ENCODE measurements around the gene ARHGAP19. TPM values are rescaled to one million over a fixed set of nuclear protein-coding genes. Genes with fewer than 3 reads are reported as not detected.

ARHGAP19 gene
- total RNA-seq, 1 experiment from 2014 or later = 33.2 TPM

GRCh38 chr10:97327348-97328294 is 35.2 kb upstream of the ARHGAP19 start:
- peak overlapping the region in 1 of 2 experiments; percentile 24; a peak in 1 of 5 replicates for H3K4me3 Mint-ChIP-seq
- H3K27ac ChIP-seq (ENCODE audit: insufficient read length, low read depth, low read length) = peak overlapping the region; percentile 58

More at GRCh38 chr10:97327348-97328294, 35.2 kb upstream of the ARHGAP19 start:
- Histone ChIP-seq H3K56ac (ENCODE audit: insufficient read length, low read depth, low read length) (no peak overlapping the region), H4K5ac (ENCODE audit: insufficient read length, low read depth, low read length) (no peak overlapping the region), H2BK5ac (ENCODE audit: insufficient read length, low read length) (no peak overlapping the region), H4K20me1 (ENCODE audit: control insufficient read depth, insufficient read depth, insufficient read length) (no peaks in the 10 kb centered on the region), H3K4ac (ENCODE audit: low read depth, low read length) (no peak overlapping the region), H2BK20ac (ENCODE audit: low read depth, low read length, poor library complexity, severe bottlenecking) (no peak overlapping the region), H3K4me1 (ENCODE audit: insufficient read depth, low read length) (peaks cover 12% of the 10 kb centered on the region), H3K14ac (ENCODE audit: insufficient read depth, low read length) (0 out of 2 replicates have a peak overlapping the region, but pooled peaks have one; percentile 50), H2AFZ (ENCODE audit: low read length) (no peak overlapping the region), H3K23me2 (ENCODE audit: insufficient read length, low read depth, low read length, poor library complexity, severe bottlenecking) (peaks cover 10% of the 10 kb centered on the region), H2AK5ac (ENCODE audit: insufficient read length, low read length) (no peak overlapping the region), H3K27me3 (ENCODE audit: insufficient read depth, low read length) (no peaks in the 10 kb centered on the region), H3K79me2 (ENCODE audit: insufficient read depth, low read length) (peaks cover 8% of the 10 kb centered on the region; the same call in 1 of the 2 replicates), H3K9me3 (ENCODE audit: control insufficient read depth, low read depth, low read length) (no peaks in the 10 kb centered on the region), H3K23ac (ENCODE audit: insufficient read length, low read depth, low read length) (no peak overlapping the region), H2BK15ac (ENCODE audit: low read depth, low read length) (no peak overlapping the region), H3K9ac (ENCODE audit: extremely low read depth, insufficient read length, low read length) (no peak overlapping the region), H3K4me2 (ENCODE audit: insufficient read depth, insufficient read length, low read length) (no peak overlapping the region), H3K18ac (ENCODE audit: insufficient read length, low read depth, low read length) (no peak overlapping the region), H2BK12ac (ENCODE audit: insufficient read length, low read depth, low read length) (no peak overlapping the region), H4K8ac (replicated peaks; ENCODE audit: insufficient read length, low read depth, low read length) (no peak overlapping the region), H2BK120ac (ENCODE audit: low read depth, low read length, poor library complexity, severe bottlenecking) (no peak overlapping the region), H3K79me1 (ENCODE audit: insufficient read depth, low read depth, low read length, poor library complexity, severe bottlenecking) (peaks cover 4% of the 10 kb centered on the region), H4K91ac (ENCODE audit: insufficient read length, low read depth, low read length) (no peak overlapping the region), H3T11ph (ENCODE audit: low read length) (no peak overlapping the region)
- TF ChIP-seq CTCF (conservative IDR thresholded peaks at IDR 0.05) = no peak
- no peaks in the 10 kb centered on the region for H3K27me3 Mint-ChIP-seq (ENCODE audit: low read depth)
- H3K9me3 Mint-ChIP-seq = no peaks in the 10 kb centered on the region; a peak in 1 of 5 replicates
- WGBS (ENCODE audit: extremely low coverage, insufficient read length, low lambda C conversion rate) = no CpG with 5 or more reads among the region's 7 CpGs
- peaks cover 53 to 57% of the 10 kb centered on the region in 2 experiments for H3K4me1 Mint-ChIP-seq
- H3K36me3 Mint-ChIP-seq (ENCODE audit: insufficient read depth in 1 of 3, low read depth in 3 of 3) = peaks cover 17 to 50% (median 38%) of the 10 kb centered on the region in 3 experiments
- H3K27ac Mint-ChIP-seq = peak overlapping the region; percentile 31 to 91 (median 85); a peak in 4 of 7 replicates
- no peak for DNase-seq
